HG02759 (cell line): ENCODE data around the gene CD300A.
"Not testable (repeated sequence)": the region's sequence is repeated elsewhere in the genome, so short reads cannot be mapped to it uniquely, and the experiment has no call there.

Experiments
- ATAC-seq: cut with Tn5 transposase; IDR thresholded peaks from one replicate; pipeline ENCODE4 v1.9.1; 2021; ENCODE audit warnings: mild to moderate bottlenecking, moderate library complexity; ENCODE audit not compliant: unreplicated experiment

CD300A gene

DNA sequence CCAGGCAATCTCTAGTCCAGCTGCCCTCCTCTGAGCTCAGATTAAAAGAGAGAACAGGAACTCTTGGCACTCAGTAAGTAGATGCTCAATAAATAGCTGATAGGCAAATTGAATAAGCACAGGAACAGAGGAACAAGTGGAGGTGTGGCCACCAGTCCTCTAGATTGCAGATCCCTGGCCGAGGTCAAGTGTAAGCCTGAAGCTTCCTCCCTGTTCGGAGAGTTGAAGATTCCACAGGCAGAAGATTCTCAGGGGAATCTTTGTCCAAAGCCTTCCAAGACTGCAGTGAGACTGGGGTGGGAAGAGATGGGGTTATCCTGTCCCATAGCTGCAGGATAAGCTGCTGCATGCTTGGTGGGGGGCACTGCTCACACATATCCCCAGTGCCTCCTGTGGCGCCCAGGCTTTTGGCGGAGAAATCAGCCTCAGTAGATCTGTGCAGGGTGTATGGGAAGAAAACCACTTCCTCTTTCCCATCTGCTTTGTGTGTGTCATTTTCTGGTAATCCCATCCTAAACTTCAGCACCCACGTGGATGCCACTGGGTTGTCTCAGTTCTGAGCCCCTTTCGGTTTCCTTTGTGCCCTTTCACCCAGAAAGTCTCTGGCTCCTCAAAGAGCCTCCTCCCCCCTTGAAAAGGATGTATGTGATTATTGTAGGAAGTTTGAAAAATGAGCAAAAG is 12.1 kb downstream of the CD300A start:
- no peak for ATAC-seq

DNA sequence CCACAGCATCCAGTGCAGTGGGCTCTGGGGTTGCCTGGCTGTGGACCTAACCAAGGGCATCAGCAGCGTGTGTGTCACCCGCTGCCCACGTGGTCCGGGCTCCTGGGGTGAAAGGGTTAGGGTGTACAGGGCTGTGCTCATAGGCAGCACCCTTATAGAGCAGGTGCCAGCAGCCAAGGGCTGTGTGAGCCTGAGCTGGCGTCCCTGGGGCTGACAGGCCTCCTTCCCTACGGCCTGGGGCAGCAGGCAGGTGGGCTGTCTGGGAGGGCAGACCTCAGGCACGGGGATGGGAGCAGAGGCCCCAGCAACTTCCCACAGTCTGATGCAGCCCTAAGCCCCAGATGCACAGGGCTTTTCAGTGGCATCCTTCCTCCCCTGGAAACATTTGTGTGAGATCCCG is 13.9 kb downstream of the CD300A start:
- no peak for ATAC-seq

DNA sequence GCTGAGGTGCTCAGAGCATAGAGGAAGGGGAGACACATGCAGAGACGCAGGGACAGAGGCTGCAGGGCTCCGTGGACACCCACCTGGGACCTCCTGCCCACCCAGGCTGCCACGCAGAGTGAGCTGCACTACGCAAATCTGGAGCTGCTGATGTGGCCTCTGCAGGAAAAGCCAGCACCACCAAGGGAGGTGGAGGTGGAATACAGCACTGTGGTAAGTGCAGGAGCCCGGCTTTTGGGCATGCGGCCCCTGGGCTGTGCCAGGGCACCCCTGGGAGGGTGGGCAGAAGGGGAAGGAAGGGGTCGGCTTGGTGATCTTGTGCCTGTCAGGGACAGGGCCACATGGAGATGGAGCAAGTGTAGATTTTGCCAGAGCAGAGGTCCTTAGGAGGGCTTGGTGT is 15.2 kb downstream of the CD300A start:
- ATAC-seq: no peak

DNA sequence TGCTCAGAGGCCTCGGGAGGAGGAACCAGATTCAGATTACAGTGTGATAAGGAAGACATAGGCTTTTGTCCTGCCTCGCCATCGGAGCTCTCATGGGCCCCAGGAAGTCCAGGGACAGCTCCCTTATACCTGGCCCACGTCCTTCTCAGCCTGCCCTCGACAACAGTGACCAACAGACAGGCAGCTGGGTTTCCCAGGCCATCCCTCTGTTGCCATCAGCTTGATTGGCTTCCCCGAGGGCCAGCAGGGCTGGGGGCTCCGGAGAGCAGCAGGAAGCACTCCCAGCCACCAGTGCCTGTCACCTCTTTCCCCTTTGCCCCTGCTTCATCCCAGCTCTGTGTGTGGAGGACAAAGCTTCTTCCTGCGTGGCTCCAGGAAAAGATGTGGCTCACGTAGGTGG is 17.6 kb downstream of the CD300A start:
- ATAC-seq: no peak

DNA sequence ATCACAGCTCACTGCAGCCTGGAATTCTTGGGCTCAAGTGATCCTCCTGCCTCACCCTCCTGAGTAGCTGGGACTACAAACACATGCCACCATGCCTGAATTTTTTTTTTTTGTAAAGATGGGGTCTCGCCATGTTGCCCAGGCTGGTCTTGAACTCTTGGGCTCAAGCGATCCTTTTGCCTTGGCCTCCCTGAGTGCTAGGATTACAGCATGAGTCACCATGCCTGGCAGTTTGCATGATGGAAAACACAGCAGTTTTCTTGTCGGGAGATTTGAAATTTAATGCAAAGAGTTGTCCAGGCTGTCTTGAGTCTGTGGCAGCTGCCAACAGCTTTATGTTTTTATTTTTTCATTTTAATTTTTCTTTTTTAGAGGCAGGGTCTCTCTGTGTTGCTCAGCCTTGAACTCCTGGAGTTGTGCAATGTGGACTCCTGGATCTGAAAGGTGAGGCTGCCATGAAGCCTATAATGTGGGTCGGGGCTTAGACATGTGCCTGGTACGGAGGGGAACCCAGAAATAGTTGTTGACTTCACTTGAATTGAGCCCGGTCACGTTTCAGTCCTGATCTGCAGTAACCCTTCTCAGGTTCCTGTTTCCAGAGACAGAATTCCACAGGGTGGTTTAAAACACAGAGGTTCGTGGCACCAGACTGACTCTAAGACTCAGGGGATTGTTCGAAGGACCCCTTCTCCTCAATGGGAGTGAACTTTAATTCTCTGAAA is 18.7 kb downstream of the CD300A start:
- no peak for ATAC-seq

DNA sequence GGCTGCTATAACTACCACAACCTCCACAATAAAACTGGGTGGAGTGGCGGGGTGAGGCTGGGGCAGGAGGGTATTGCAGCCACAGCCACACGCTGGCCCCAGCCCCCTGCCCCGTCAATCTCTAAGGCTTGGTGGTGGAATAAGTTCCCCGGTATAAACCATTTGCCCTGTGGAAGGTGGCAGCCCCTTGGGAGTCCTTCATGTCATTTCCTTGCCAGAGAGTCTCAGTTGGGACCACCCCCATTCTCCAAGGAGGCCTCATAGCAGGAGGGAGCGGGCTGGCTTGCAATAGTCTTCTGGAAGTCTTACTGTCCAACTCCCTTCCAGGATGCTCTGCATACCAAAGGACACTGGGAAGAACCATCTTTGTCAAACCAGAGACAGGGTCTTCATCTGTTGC is 19.4 kb downstream of the CD300A start:
- ATAC-seq: no peak

DNA sequence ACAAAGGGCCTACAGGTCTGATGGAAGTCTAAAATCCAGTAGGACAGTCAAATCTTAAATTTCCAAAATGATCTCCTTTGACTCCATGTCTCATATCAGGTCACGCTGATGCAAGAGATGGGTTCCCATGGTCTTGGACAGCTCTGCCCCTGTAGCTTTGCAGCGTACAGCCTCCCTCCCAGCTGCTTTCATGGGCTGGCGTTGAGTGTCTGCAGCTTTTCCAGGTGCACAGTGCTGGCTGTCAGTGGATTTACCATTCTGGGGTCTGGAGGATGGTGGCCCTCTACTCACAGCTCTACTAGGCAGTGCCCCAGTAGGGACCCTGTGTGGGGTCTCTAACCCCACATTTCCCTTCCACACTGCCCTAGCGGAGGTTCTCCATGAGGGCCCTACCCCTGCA is 21.8 kb downstream of the CD300A start:
- ATAC-seq: not testable (repeated sequence)

DNA sequence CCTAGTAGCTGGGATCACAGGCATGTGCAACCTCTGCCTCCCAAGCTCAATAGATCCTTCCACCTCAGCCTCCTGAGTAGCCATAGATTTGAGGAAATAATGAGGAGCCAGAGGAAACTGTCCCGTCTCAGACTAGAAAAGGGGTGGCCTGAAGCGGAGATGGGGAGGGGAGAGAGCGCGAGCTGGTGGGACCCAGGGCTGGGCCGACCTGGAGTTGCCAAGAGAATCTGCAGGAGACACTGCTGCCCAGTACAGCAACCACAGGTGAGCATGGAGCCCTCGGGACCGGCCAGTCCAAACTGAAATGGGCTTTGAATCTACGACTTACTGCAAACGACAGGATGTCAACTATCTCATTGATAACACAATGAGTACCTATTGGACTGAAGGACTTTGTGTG is 24.3 kb downstream of the CD300A start:
- ATAC-seq: no peak

DNA sequence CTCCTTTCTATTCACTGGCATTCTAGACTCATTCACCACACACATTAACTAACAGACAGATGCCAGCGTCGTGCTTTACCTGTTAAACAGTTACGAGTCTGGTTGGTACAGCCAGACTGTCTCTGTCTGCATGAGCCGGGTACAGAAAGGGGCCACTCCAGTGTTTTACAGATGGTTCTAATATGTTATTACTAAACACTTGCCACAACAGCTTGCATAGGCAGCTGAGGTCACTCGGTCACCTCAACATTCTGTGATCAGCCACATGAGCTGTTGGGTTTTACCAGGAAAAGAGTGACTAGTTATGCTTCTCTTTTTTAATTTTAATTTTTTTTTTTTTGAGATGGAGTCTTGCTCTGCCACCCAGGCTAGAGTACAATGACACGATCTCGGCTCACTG is 25.2 kb downstream of the CD300A start:
- ATAC-seq: no peak

DNA sequence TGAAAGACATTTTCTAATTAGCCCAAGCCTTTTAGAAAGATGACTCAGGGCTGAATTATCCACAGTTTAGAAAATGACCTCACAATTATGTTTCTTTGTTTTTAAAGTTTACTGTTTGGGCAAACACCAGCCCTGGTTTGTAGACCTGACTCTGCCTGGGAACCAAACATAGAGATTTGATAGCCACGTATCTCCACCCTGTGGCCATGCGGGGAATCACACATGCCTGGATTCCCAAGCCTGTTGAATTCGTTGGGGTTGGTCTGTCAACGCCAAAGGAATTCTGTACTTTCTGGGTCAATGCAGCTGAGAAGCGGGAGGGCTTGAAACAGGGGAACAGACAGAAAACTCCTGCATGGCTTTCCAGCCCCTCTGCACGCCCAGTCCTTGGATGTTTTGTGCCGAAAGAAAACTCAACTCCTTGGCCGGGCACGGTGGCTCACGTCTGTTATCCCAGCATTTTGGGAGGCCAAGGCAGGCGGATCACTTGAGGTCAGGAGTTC is 26.9 kb downstream of the CD300A start:
- ATAC-seq: no peak

DNA sequence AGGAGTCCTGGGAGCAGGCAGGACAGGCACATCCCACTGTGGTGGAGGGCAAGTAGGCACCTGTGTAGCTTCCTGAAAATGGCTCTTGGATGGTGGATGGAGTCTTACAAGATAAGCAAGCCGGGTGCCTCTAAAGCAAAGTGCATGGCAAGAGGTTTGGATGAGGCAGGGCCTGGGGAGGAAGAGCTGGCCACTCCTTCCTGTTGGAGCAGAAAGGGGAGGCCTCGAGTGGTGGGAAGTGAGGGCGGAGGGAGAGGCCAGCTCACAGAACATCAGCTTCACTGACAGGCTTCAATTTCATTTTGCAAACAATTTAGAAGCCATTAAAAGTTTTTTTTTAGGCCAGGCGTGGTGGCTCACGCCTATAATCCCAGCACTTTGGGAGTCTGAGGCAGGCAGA is 31.0 kb downstream of the CD300A start:
- no peak for ATAC-seq

DNA sequence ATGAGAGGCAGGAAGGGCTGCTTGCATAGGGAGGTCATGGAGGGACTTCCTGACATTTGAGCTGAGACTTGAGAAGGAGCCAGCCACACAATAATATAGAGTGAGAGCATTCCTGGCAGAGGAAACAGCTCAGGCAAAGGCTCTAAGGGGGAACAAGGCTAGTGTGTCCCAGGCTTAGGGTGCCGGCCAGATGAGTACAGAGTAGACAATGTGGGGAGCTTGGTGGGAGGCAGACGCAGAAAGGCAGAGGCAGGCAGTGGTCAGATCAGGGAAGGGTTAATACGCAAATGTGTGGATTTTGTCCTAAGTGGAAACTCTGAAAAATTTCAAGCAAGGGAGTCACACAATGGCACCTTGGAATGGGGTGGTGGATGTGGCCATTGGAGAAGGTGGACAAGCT is 33.6 kb downstream of the CD300A start:
- no peak for ATAC-seq

DNA sequence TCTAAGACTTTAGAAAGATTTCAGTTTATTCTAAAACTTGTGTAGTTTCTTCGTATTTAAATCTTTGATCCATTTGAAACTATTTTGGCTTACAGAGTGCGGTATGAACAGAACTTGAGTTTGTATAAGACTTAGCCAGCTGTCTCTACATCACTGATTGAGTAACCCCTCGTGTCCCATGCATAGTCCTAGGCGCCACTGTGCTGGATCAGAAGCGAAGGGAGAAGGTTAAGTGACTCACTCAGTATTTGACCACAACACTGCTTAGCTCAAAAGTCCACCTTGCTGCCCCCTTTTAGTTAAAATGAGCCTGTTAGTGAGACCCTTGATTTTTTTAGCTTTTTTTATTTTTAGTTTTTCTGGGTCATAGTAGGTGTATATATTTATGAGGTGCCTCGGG is 36.4 kb downstream of the CD300A start:
- ATAC-seq: no peak

DNA sequence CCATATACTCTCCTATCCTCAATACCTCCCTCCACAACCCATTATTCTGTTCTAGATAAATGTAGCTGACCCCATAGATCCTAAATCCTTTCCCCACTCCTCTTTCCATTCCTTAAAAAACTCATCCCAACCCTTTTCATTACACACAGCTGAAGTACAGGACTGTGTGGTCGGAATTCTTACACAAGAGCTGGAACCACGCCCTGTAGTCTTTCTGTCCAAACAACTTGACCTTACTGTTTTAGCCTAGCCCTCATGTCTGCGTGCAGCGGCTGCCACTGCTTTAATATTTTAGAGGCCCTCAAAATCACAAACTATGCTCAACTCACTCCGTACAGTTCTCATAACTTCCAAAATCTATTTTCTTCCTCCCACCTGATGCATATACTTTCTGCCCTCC is 37.5 kb downstream of the CD300A start:
- not testable (repeated sequence) for ATAC-seq

DNA sequence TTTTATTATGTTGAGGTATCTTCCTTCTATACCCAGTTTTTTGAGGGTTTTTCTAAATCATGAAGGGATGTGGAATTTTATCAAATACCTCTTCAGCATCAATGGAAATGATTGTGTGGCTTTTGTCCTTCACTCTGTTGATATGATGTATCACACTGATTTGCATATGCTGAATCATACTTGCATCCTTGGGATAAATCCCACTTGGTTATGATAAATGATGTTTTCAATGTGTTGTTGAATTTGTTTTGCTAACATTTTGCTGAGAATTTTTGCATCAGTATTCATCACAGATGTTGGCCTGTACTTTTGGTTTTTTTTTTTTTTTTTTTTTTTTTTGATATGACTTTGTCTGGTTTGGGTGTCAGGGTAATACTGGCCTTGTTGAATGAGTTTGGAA is 41.7 kb downstream of the CD300A start:
- no peak for ATAC-seq

DNA sequence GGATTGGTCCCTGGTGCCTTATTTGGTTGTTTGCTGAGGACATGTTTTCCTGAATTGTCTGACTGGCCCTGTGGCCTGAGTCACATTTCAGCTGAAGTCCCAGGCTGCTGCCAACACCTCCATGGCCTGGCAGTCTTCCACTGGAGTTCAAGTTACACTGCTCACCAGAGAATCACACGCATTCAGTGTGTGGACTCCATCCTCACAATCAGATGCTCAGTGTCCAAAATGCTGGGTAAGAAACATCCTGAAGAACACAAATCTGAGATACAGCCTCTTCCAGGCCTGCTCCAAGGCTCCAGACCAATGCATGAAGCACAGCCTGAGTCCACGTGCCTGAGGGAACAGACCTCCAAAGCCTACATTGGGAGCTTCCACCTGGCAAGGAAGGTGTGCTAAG is 45.6 kb downstream of the CD300A start:
- ATAC-seq: no peak

DNA sequence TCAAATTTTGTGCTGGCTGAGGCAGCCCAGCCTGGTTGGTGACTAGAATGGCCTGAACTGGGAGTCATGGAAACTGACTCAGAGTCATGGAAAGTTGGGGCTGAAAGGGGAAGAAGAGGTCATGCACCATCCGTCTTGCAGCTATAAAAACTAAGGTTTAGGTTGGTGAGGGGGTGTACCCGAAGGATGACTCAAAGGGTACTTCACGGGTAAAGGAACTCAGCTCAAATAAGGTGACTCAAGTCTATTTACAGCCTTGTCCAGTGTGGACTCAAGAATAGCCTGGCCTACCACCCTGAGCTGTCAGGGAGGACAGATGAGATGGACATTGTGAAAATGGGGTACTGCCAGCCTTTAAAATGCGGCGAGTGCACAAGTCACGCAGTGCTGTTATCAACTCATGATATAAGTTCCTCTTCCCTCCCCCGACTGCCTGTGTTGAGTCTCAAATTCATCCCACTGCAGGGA is 46.2 kb downstream of the CD300A start:
- ATAC-seq: peak; percentile 61

DNA sequence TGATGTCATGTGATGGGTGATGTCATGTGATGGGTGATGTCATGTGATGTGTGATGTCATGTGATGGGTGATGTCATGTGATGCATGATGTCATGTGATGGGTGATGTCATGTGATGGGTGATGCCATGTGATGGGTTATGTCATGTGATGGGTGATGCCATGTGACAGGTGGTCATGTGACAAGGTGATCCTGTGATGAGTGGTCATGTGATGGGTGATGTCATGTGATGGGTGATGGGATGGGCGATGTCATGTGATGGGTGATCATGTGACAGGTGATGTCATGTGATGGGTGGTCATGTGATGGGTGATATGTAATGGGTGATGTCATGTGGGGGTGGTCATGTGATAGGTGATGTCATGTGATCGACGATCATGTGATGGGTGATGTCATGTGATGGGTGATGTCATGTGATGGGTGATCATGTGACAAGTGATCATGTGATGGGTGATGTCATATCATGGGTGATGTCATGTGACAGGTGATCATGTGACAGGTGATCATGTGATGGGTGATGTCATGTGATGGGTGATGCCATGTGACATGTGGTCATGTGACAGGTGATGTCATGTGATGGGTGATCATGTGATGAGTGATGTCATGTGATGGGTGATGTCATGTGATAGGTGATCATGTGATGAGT is 47.7 kb downstream of the CD300A start:
- no peak for ATAC-seq

DNA sequence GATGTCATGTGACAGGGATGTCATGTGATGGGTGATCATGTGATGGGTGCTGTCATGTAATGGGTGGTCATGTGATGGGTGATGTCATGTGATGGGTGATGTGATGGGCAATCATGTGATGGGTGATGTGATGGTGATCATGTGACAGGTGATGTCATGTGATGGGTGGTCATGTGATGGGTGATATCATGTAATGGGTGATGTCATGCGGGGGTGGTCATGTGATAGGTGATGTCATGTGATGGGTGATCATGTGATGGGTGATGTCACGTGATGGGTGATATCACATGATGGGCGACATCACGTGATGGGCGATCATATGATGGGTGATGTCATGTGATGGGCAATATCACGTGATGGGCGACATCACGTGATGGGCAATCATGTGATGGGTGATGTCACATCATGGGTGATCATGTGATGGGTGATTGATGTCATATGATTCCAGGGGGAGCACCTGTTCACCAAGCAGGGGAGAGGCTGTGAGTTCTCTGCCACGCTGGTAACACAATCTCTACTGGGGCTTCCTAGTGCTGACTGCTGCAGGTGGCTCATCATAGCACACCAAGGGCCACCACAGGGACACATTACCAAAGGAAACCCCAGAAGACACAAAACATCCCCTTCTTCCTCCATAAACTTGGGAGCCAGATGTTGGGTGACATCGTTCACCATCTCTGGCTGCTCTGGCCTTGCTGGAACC is 48.3 kb downstream of the CD300A start:
- ATAC-seq: no peak

DNA sequence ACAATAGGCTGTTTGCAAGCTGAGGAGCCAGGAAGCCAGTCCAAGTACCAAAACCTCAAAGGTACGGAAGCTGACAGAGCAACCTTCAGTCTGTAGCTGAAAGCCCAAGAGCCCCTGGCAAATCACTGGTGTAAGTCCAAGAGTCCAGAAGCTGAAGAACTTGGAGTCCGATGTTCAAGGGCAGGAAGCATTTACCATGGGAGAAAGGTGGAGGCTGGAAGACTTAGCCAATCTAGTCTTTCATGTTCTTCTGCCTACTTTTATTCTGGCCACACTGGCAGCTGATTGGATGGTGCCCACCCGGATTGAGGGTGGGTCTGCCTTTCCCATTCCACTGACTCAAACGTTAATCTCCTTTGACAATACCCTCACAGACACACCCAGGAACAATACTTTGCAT is 49.5 kb downstream of the CD300A start:
- ATAC-seq: no peak

DNA sequence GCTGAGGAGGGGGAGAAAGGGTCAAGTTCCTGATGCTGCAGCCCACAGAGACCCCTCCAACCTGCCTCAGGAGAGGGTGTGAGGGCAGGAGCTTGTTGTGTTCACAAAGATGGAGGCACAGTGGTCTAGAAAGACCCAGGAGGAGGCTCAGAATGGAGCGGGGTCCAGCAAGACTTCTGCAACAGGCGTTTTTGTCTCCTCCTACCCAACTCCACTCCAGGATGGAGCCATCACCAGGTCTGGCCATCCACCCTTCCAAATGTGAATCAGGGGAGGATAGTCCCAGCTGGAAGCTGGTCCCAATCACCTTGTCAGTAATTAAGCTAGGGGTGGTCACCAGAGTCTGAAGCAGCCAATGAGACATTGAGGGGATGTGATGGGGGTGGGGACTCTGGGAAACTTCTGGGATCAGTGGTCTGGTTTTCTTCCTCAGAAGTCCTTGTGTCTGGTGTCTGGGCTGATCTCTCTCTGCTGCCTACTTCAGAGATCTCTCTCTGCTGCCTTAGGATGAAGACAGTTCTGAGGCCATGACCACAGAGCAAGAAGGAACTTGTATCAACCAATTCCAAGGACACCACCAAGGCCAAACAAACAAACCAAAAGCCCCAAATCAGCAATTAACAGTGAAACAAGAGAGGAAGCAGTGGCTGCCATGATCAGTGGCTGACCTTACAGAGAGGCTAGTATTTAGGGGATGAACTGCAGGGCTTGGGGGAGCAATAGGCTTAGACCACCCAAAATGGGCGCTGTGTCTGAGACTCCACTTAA is 50.3 kb downstream of the CD300A start:
- ATAC-seq: no peak
